Stimulated activated CD4-positive, alpha-beta T cell treated with anti-CD3 and anti-CD28 coated beads, Interleukin-4, amount 100 ng/mL, for 24 hours (primary cell): ENCODE results near the gene TENM4.

Source experiments
- DNase-seq: peaks from one replicate; pipeline ENCODE4 v3.0.0-alpha.2; 2020

The TENM4 gene

DNA sequence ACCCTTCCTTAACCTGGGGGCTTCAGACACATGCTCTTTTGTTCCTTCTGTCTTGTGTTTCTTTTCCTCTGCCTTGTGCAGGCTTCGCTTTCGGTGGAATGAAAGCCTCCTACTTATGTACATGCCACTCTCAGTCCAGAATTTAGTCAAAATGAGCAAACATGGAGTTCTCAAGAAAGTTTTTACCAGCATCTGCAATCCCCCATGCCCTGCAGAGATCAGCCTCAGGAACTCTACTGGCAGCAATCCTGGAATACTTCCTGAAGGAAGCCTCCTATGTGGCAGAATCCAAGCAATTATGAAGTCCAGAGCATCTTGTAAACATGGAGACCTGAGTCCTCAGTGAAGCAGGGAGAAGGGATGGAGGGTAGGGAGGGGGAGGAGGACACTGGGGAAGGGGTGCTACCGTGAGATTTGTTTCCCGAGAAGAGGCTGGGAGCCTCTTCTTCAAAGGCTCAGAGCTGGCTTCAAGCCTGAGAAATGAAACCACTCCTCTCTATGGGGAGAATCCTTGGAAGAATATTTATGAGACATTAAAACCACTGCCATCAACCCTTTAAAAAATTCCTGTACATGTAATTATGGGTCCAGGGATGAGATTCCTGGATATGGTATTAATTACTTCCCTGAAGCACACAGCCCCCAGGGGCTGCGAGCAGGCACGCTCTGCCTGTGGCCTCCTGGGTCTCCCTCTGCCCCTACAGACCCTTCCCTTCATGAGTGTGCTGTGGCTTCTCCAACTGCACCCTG, 58.4 kb downstream of the TENM4 start:
- DNase-seq = no peak

DNA sequence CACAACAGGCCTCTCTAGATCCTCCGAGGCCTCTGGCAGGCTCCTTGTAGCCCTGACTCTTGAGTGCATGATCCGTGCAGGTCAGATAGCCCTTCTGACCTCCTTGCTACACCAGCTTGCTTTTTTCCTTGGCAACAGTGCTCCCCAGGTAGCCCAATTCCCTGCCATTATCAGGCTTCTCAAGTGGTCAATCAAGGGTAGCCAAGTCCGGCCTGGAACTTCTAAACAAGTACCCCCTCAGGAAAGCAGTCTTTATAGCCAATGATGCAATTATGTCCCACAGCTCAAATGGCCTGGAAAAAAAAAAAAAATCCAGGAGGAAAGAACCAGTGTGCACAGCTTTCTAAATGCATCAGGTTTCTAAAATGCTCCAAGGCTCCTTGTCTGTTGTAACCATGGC, 59.8 kb downstream of the TENM4 start:
- DNase-seq = no peak

DNA sequence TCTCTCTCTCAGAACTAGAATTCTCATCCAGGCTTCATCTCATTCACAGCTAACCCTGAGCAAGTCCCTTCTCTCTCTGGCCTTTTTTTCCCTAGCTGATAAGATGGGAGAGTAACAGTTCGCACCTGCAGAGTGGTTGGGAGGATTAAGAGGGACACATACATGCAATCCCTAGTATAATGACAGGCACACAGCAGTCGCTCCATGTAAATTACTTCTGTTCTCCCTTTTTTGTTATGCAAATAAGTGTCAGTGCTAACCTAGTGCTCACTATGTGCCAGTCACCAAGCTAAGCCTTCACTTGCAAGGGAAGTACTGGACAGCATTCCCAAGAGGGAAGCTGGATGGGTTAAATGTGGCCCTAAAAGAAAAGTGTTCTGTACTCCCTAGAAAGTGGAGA, 63.4 kb downstream of the TENM4 start:
- no peak for DNase-seq

DNA sequence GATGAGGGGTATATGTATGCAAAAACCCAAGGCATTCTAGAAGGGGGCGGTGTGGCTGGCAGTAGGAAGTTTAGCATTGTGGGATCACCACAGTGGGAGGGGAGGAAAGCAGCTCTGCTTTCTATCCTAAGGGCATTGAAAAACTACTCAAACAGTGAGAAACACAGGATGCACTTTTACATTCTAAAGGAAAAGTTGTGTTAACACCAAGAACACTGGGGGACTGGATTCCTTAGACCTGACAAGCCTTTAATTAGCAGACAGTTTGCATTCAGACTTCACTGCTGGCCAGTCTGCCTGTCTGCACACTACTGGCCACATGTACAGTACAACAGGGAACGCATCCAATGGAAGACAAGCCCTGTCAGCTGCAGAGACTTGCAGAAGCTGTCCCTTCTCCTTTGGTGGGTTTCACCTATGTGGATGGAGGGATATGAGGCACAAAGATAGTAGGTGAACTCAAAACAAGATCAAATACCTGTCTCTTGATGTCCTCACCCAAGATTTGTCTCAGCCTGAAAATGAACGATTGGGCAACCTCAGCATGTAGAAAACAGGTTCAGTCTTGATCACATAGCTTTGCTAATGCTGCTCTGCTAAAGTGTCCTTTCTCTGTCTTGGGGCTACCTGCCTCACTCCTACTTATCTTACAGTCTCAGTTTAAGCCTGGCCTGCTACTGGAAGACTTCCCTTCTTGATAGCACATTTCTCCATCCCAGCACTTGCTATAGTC, 64.8 kb downstream of the TENM4 start:
- no peak for DNase-seq

DNA sequence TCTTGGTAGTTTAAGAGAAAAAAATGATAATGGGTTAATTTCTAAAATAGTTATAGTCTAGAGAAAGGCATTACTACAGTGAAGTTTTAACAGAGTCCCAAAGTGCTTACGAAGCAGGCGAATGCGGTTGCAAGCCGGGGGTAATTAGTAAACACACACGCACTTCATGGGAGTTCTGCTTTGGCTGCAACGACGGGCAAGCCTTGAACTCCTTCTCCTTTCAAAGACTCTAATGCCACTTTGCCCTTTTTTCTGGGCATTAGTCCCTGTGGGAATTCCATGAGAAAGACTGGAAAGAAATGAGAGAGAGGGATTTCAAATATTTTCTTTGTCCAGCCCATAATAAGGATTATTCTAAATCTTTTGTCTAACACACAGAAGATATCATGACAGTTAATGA, 66.1 kb downstream of the TENM4 start:
- no peak for DNase-seq

DNA sequence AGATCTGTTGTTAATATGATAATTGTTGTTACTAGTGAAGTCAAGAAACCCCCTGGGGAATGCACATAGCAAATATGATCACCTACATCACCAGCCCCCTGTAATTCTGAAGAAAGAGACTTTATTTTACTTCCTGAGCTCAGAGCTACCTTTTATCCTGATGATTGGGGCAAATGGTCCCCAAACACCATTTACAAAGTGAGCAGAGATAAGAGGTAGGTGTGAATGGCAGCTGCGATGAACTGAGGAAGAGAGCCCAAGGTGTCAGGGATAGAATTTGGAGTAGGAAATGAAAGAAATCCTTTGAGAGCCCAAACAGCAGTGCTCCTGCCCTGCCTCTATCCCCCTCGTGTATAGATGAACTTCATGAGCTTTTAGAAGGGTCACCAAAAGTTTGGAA, 69.1 kb downstream of the TENM4 start:
- no peak for DNase-seq

DNA sequence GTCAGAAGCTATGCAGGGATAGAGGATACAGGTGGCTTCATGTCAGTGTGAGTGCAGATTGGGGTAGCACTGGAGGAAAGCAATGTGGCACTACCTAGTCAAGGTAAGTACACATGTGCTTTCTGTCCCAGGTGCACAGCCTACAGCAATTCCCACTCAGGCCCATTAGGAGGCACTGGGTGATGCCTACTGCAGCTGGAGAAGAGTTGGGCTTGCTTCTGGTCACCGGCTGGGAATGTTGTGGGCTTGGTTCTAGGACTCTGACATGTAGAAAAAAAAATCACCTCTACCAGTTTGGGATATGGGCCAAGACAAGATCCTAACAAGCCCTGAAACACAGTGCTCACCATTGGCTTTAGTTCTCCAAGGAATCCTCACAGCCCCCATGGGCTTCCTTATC, 69.7 kb downstream of the TENM4 start:
- DNase-seq = no peak

DNA sequence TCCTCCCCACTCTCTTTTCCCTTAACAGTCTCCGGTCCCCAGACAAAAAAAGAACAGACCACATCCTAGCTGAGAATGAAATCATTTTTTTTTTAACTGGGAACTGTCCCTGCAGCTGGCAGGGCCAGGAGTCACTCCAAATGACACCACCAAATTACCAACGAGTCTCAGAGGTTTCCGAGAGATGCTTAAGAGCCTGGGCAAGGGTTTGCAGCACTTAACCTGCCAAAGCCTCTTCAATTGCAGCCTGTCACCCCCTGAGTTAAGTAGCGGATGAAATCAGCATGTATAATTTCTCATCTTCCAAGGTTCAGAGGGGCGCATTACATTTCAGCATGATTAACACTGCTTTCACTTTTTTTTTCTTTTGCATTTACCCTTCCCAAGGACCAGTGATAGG, 71.8 kb downstream of the TENM4 start:
- no peak for DNase-seq

DNA sequence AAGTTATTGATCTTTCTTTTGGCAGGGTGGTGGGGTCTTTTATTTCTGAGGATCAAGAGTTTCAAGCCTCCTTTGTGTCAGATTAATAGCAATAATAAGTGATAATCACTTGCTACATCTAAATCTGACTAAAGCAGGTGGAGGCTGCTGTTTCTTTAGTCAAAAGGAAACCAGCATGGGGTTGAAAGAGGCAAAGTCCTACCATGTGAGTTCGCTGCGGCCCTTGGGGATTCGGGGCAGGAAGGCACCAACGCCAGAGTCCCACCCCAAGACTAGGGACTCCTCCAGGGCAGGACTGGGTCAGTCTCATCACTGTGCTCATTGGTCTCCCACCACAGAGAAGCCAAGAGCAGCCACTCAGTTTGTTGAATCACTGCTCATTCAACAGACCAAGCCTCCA, 73.0 kb downstream of the TENM4 start:
- DNase-seq = no peak

DNA sequence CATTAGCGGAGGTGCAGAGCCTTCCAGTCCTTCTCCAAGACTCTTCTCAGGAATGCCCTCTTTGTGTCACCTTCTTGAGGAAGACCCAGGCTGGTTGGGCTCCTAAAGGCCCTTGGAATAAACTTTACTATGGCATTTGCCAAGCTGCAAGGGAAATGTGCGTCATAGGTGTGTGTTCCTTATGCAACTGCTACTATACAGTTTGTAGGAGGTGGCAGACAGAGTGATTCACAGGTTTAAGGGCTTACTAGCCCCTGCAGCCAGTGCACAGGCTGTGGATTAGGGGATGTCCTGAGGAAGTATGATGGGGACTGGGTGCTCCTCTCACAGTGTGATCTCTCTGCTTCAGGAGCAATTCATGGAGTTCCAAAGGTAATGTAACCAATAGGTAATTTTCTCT, 74.6 kb downstream of the TENM4 start:
- no peak for DNase-seq

DNA sequence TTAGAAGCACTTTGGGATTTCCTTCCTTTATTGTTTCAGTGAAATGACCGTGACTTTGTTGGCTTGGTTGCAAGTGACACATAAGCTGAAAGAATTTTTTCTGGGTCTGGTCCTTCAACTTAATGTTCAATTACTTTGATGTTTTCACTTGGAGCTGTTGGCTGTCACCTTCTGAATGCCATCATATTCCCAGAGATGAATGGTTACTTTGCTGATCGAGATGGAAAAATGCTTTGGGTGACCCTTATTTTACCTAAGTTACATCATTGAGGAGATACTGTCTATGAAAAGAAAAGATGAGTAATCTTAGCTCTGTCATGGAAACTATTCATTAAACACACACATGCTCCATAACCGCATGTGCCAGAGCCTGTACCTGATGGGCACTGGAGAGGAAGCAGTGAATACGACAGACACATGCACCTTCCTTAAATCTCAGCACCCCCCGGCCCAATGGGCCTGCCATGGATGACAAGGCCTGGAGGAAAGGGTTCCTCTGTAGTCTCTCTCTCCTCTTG, 76.9 kb downstream of the TENM4 start:
- DNase-seq = no peak

DNA sequence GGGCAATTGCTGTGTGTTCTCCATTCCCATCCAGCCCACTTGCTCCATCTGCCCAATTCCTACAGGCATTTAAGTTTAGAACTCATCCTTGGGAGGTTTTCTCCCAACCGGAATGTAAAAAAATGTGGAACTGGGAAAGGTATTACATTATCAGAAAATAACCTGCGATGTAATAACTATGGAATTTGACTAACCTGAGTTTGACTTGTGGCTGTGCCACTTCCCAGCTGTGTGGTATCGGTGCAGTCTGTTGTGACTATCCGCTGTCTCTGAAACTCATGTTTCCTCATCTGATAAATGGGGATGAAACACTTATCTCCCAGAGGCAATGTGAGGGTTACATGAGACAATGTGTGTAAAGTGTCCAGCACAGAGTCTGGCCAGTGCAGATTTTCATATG, 77.6 kb downstream of the TENM4 start:
- DNase-seq = no peak

DNA sequence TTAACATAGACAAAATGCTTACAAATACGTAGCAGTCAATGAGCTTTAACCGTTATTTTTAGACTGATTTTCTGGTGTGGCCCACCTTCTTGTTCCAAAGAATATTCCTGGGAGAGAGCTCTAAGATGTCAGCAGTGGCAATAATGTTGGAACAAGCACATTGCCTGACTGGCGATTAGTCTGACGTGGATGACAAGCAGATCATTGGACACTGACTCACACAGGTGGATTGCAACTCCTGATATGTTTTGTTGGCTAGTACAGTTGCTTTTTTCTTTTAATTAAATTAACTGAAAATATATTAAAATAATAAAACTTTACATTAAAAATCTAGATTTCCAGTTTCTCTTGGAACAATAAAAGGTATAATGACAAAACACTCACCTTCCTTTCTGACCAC, 78.0 kb downstream of the TENM4 start:
- DNase-seq = no peak

DNA sequence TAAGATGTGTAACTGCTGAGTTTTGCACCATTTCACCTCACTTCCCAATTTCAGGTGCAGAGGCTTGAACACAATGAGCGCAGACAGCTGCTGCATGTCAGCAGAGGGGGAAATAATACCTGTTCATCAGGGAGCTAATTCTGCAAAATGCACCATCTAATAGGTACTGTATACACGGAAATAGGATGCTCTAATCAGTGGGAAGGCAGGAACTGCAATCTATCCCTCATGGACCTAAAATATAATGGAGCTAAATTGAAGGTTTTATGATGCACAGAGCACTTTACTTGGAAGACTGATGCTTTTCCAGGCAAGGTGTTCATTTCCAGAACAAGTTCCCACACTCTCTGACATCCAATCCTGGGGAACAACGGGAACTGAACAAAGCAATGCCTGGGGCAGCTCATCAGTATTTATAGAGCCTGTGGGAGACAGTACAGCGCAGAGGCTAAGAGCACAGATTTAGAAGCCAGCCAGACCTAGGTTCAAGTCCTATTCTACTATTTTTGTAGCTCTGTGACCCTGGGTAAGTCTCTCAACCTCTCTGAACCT, 78.5 kb downstream of the TENM4 start:
- DNase-seq = no peak

DNA sequence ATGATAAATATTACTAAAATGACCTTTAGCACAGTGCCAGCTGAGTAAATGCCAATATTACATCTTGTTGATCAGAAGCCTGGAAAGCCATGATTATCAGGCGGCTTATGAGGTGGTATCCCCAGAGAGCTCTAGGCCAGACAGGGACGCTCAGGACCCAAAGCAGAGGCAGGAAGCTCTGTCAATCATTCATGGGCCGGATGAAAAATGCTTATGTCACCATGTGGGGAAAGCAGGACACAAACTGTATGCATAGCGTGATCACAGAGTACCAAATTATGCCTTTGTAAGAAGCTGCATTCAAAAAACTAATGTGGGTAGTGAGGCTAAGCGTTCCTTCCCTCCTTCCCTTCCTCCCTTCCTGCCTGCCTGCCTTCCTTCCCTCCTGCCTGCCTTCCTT, 82.6 kb downstream of the TENM4 start:
- DNase-seq = no peak

DNA sequence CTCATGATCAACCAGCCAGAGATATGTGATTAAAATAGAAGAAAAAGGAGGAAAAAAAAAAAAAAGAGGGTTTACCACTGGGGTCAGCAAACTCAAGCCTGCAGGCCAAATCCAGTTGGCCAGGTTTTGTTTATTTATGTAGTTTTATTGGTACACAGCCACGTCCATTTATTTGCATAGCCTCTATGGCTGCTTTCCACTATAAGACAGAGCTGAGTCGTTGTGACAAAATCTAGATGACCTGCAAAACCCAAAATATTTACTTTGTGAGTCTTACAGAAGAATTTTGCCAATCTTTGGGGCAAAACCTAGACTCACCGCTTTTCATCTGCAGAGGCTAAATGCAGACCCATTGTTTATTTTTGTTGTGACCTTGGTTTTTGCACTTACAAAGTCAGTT, 87.1 kb downstream of the TENM4 start:
- no peak for DNase-seq

DNA sequence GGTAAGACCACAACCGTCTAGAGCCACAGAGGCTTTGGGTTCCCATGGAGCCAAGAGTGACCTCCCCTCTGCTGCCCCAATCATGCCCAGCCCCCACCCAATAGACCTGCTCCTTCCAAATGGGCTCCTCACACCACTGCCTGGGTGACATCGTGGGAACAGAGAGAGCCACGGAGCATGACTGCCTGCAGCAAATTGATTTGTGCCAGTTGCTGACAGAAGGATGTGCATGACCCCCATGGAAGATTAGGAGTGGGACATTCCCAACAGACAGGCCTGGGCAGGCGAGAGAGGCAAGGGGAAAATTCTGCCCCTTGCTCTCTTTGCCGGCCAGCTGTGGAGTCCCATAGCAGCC, 88.5 kb downstream of the TENM4 start:
- no peak for DNase-seq

DNA sequence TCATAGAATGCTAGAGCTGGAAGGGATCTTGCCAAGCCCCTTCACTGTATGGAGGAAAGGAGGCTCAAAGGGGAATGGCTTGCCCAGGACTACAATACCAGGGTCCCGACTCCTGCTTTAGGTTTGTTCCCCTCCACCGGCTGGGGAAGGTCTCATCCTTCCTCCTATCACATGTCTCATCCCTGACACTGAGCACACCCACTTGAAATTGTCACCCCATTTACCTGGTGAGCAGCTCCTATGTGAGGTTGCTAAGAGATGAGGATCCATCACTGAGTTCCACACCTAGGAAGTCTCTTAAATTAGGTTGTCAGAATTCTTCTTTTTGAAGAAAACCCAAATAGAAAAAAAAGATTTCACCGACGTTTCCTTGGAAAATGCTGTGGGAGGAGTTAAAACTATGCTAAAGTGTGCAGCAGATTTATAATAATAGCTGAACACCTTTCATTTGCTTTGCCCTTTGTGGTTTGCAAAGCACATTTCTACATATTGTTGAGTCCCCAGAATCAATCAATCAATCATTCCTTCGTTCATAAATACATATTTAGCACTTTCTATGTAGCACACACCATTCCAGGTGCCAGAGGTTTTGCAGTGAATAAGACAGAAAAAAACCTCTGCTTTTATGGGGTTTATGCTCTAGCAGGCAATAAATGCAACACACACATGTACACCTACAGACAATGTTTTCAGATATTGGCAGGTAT, 91.7 kb downstream of the TENM4 start:
- no peak for DNase-seq

DNA sequence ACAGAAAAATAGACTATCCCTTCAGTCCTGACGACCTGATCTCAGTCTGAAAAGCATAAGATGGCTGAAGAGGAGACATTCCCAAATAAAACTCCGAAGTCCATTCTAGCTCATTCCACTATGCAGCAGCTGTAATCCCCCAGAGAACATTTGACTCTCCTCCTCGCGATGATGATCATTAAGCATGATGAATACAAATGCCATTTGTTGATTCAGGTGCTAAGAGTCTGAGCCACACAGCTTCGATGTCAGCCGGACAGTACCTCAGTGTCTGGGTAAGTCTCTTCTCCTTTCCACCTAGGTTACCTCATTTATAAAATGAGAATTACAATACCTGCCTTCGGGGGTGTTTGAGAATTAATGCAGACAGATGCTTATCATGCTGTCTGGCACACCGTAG, 94.8 kb downstream of the TENM4 start:
- DNase-seq = no peak

DNA sequence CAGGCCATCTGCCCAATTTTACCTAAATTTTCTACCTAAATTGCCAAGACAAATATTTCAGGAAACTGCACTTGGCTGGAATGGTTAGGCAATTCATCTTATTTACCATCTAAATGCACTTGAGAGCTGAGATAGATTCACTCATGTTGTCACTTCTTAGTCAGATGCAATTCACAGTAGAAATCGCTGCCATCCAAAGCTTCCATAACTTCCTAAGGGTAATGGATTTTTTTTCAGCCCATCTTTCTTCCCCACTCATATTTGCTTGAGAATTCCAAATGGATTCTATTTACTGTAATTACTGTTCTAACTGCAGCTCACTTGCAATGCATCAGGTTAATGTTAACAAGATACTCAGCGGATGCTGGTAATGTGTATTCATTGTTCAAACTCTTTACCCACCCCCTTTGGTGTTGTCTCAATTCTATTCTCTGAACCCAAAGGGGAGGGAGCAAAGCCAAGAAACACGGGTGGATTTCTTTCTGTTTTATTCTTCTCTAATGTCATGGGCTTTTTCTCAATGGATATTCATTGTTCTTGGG, 96.0 kb downstream of the TENM4 start:
- DNase-seq = no peak

DNA sequence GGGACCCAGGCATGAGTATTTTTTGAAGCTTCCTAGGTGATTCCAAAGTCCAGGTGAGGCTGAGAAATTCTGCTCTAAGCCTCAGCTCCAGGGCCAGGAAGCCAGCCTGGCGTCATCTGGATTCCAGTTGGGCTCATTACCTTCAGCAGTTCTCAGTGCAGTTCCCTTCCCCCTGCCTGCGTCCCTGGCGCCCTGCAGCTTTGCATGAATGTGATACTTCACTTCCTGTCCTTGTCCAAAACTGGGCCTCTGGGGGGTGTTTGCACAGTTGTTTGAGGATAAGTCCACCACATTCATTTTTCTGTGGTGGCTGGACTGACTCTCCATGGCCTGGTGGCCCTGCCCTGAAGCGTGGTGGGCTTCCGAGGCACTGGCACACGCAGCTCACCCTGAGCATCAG, 98.1 kb downstream of the TENM4 start:
- DNase-seq = no peak

DNA sequence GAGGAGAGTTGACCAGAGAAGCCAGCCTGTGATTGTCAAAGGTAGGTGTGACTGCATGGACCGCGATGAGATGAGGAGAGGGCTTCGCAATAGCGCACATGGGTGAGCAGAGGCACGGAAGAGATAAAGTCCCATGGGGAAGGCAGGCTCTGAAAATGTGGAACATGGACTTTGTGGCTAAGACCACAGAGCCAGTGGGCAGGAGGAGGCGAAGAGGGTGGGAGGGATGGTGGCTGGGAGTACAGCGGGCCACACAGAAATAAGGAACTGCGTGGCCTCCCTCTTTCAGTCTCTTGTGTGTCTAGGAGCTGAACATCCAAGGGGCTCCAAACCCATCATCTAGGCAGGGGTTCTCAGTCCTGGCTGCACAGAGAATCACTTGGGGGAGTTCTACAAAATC, 98.6 kb downstream of the TENM4 start:
- DNase-seq = no peak

DNA sequence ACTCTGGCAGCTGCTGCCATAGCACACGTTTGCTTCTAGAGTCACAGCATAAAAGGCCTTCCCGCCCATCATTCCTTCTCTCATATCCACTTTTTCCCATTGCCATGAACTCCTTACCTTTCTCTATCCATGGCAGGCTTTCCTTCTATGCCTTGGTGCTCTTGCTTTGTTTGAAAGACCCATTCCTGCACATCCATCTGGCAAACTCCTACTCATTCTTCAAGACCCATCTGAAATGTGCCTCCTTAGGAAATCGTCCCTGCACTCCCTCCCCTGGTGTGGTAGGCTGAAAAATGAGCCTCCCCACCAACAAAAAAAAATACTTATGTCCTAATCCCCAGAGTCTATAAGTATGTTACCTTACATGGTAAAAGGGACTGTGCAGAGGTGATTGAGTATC, 100.3 kb downstream of the TENM4 start:
- no peak for DNase-seq
